Measurements from ENCODE around the gene EXOC1. TPM values are rescaled to one million over a fixed set of nuclear protein-coding genes. Genes with fewer than 3 reads are reported as not detected.

Gene EXOC1
- total RNA-seq, 1 experiment from 2014 or later = 24.1 TPM

DNA sequence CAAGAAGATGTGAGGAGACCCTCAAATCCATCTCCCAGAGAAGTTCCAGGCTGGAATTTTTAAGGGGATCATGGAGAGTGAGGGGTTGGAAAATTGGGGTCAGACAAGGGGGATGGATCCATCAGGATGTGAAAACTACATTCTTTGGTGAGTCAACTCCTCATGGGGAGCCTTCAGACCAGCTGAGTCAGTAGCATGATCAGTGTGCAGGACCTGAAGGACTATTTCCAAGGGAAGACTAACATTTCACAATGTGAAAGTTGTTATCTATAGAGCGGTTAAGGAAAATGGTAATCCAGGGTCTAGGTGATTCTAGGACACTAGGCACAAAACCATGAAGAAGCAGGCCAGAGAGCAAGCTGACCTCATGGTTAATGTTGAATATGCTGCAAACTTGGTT is 56.7 kb downstream of the EXOC1 start:
- Histone ChIP-seq H3K27me3 (ENCODE audit: control insufficient read depth, insufficient read depth, low read length) (no peaks in the 10 kb centered on the region), H3K27ac (ENCODE audit: low read length) (no peak overlapping the region), H3K9me3 (ENCODE audit: control insufficient read depth, insufficient read depth, low read depth, low read length) (no peaks in the 10 kb centered on the region), H3K4me3 (ENCODE audit: low read depth in 2 of 2, low read length in 2 of 2) (no peak overlapping the region), H3K36me3 (ENCODE audit: control insufficient read depth, insufficient read depth, low read length) (no peaks in the 10 kb centered on the region; the same call in 1 of the 2 replicates), H3K4me1 (ENCODE audit: control insufficient read depth, insufficient read depth, low read length) (no peaks in the 10 kb centered on the region)
- TF ChIP-seq, protein P1, sequence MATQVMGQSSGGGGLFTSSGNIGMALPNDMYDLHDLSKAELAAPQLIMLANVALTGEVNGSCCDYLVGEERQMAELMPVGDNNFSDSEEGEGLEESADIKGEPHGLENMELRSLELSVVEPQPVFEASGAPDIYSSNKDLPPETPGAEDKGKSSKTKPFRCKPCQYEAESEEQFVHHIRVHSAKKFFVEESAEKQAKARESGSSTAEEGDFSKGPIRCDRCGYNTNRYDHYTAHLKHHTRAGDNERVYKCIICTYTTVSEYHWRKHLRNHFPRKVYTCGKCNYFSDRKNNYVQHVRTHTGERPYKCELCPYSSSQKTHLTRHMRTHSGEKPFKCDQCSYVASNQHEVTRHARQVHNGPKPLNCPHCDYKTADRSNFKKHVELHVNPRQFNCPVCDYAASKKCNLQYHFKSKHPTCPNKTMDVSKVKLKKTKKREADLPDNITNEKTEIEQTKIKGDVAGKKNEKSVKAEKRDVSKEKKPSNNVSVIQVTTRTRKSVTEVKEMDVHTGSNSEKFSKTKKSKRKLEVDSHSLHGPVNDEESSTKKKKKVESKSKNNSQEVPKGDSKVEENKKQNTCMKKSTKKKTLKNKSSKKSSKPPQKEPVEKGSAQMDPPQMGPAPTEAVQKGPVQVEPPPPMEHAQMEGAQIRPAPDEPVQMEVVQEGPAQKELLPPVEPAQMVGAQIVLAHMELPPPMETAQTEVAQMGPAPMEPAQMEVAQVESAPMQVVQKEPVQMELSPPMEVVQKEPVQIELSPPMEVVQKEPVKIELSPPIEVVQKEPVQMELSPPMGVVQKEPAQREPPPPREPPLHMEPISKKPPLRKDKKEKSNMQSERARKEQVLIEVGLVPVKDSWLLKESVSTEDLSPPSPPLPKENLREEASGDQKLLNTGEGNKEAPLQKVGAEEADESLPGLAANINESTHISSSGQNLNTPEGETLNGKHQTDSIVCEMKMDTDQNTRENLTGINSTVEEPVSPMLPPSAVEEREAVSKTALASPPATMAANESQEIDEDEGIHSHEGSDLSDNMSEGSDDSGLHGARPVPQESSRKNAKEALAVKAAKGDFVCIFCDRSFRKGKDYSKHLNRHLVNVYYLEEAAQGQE (IDR thresholded peaks at IDR 0.05; ENCODE audit: insufficient read depth in 1 of 2, low read depth in 2 of 2, low read length in 1 of 2) = no peak
- no peak for TF ChIP-seq TCF7L2 (IDR thresholded peaks at IDR 0.05; ENCODE audit: low read depth, low read length)
- no peak for TF ChIP-seq POLR2AphosphoS5 (IDR thresholded peaks at IDR 0.05; ENCODE audit: low read depth, low read length)
- TF ChIP-seq SIN3A (IDR thresholded peaks at IDR 0.05; ENCODE audit: borderline replicate concordance, insufficient read depth, low read depth, low read length) = no peak
- TF ChIP-seq, protein P2, sequence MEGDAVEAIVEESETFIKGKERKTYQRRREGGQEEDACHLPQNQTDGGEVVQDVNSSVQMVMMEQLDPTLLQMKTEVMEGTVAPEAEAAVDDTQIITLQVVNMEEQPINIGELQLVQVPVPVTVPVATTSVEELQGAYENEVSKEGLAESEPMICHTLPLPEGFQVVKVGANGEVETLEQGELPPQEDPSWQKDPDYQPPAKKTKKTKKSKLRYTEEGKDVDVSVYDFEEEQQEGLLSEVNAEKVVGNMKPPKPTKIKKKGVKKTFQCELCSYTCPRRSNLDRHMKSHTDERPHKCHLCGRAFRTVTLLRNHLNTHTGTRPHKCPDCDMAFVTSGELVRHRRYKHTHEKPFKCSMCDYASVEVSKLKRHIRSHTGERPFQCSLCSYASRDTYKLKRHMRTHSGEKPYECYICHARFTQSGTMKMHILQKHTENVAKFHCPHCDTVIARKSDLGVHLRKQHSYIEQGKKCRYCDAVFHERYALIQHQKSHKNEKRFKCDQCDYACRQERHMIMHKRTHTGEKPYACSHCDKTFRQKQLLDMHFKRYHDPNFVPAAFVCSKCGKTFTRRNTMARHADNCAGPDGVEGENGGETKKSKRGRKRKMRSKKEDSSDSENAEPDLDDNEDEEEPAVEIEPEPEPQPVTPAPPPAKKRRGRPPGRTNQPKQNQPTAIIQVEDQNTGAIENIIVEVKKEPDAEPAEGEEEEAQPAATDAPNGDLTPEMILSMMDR (IDR thresholded peaks at IDR 0.05) = no peak
- POLR2A ChIA-PET = no interaction called here
- intact Hi-C loops (cut with micrococcal nuclease; ENCODE audit: unreplicated experiment) = no loop called here
- ATAC-seq (no peak), DNase-seq (ENCODE audit: low read depth, low spot score) (no peak)
- in situ Hi-C loops (cut with HindIII; ENCODE audit: low pct_unique_long_range_greater_than_20kb, low sequenced_read_pairs) = no loop called here
- no TSS peak for BruUV-seq (replicated peaks)
- CTCF ChIA-PET = no interaction called here

DNA sequence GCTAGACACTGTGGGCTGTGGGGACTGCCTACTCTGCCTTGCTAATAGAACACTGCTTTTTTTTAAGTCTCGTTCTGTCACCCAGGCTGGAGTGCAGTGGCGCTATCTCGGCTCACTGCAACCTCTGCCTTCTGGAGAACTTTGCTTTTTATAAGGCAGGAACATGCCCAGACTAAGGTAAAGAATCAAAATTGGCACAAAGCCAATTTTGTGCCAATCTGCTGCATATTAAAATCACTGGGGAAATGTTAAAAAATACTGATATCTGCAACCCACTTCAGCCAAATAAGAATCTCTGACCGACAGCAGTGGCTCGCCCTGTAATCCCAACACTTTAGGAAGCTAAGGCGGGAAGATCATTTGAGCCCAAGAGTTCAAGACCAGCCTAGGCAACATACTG is 58.8 kb downstream of the EXOC1 start:
- DNase-seq (ENCODE audit: low read depth, low spot score) = no peak
- CTCF ChIA-PET = no interaction called here
- no TSS peak for BruUV-seq (replicated peaks)

More for the DNA sequence above, 58.8 kb downstream of the EXOC1 start:
- TF ChIP-seq SIN3A (IDR thresholded peaks at IDR 0.05; ENCODE audit: borderline replicate concordance, insufficient read depth, low read depth, low read length) (no peak), TCF7L2 (IDR thresholded peaks at IDR 0.05; ENCODE audit: low read depth, low read length) (no peak), POLR2AphosphoS5 (IDR thresholded peaks at IDR 0.05; ENCODE audit: low read depth, low read length) (no peak)
- TF ChIP-seq, protein P1 (IDR thresholded peaks at IDR 0.05; ENCODE audit: insufficient read depth in 1 of 2, low read depth in 2 of 2, low read length in 1 of 2) = no peak
- TF ChIP-seq, protein P2 (IDR thresholded peaks at IDR 0.05) = no peak
- POLR2A ChIA-PET = no interaction called here
- intact Hi-C loops (cut with micrococcal nuclease; ENCODE audit: unreplicated experiment) = no loop called here
- Histone ChIP-seq H3K4me3 (ENCODE audit: low read depth in 2 of 2, low read length in 2 of 2) (no peak overlapping the region), H3K27ac (ENCODE audit: low read length) (no peak overlapping the region), H3K9me3 (ENCODE audit: control insufficient read depth, insufficient read depth, low read depth, low read length) (no peaks in the 10 kb centered on the region), H3K27me3 (ENCODE audit: control insufficient read depth, insufficient read depth, low read length) (no peaks in the 10 kb centered on the region), H3K4me1 (ENCODE audit: control insufficient read depth, insufficient read depth, low read length) (no peaks in the 10 kb centered on the region), H3K36me3 (ENCODE audit: control insufficient read depth, insufficient read depth, low read length) (no peaks in the 10 kb centered on the region)
- in situ Hi-C loops (cut with HindIII; ENCODE audit: low pct_unique_long_range_greater_than_20kb, low sequenced_read_pairs) = no loop called here
- no peak for ATAC-seq
